Omental fat pad (tissue), 4 donors: Measurements from ENCODE around the gene CHAF1A. TPM values are rescaled to one million over a fixed set of nuclear protein-coding genes. Genes with fewer than 3 reads are reported as not detected.

Experiments
- ATAC-seq: fragments of 150-250 bp; one replicate; pipeline ENCODE4 v1.9.1; 2016; ENCODE audit warnings: mild to moderate bottlenecking, moderate library complexity; ENCODE audit not compliant: low FRiP score
- DNase-seq: peaks from one replicate; pipeline ENCODE4 v3.0.0-alpha.2; 2019; ENCODE audit warnings: low spot score
- total RNA-seq, 4 donors: library from RNA; depleted of rRNA; stranded (reverse); fragments of >200 nt; gene quantifications; one replicate each; pipeline ENCODE4 v1.1.0, GENCODE V29; 2016
- TF ChIP-seq, protein P1 (sequence below), 3 donors: fragments of 450-650 bp; IDR thresholded peaks; one replicate each; pipeline ENCODE4 v1.5.1; 2016 to 2017; ENCODE audit warnings: antibody characterized with exemption in 3 of 3, mild to moderate bottlenecking in 3 of 3, moderate library complexity in 2 of 3

Gene CHAF1A
- total RNA-seq, 4 donors from 2014 or later = 3.9 to 6.5 (median 4.1) TPM

DNA sequence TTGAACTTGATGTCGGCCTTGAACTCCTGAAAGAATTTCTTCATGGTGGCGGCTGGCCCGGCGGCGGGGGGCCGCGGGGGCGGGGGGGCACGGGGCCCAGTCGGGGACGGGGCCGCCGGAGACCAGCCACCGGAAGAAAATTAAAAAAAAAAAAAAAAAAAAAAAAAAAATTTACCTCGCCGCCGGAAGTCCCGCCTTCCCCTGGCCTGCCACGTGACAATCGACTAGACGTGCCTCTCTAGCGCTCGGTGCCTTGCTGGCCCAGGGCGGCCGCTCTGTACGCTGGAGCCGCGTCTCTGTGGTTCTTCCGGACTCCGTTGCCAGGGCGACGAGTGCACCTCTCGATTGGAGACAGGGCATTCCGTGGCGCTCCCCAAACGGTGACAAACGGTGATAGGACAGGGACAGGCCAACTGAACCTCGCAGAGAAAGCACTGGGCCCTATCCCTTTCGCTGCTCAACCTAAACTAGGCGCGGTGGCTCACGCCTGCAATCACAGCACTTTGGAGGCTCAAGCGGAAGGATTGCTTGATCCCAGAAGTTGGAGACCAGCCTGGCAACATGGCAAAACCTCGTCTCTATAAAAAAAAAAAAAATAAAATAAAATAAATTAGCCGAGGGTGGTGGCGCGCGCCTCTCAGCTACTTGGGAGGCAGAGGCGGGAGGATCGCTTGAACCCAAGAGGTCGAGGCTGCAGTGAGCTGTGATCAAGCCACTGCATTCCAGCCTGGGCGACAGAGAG is 55.4 kb downstream of the CHAF1A start, which contains the start of gene UBXN6:
UBXN6 (minus strand) TSS at position 141 of the 742 bp plus-strand sequence; CDS start at position 44, 97 bp downstream.
- TF ChIP-seq, protein P1, sequence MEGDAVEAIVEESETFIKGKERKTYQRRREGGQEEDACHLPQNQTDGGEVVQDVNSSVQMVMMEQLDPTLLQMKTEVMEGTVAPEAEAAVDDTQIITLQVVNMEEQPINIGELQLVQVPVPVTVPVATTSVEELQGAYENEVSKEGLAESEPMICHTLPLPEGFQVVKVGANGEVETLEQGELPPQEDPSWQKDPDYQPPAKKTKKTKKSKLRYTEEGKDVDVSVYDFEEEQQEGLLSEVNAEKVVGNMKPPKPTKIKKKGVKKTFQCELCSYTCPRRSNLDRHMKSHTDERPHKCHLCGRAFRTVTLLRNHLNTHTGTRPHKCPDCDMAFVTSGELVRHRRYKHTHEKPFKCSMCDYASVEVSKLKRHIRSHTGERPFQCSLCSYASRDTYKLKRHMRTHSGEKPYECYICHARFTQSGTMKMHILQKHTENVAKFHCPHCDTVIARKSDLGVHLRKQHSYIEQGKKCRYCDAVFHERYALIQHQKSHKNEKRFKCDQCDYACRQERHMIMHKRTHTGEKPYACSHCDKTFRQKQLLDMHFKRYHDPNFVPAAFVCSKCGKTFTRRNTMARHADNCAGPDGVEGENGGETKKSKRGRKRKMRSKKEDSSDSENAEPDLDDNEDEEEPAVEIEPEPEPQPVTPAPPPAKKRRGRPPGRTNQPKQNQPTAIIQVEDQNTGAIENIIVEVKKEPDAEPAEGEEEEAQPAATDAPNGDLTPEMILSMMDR (IDR thresholded peaks at IDR 0.05) = no peak
- ATAC-seq (peak; percentile 77), DNase-seq (peak; percentile 92)

DNA sequence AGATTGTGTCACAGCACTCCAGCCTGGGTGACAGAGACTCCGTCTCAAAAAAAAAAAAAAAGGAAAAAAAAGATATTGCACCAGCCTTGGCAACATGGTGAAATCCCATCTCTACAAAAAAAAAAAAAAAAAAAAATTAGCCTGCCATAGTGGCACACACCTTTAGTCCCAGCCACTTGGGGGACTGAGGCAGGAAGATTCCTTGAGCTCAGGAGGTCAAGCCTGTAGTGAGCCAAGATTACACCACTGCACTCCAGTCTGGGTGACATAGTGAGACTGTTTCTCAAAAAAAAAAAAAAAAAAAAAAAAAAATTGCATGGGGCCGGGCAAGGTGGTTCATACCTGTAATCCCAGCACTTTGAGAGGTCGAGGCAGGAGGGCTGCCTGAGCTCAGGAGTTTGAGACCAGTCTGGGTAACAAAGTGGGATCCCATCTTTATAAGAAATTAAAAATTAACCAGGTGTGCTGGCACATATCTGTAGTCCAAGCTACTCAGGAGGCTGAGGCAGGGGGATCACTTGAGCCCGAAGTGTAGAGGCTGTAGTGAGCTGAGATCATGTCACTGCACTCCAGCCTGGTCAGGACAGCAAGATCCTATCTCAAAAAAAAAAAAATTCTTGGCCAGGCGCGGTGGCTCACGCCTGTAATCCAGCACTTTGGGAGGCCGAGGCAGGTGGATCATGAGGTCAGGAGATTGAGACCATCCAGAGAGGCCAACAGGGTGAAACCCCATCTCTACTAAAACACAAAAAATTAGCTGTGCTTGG is 62.6 kb downstream of the CHAF1A start:
- ATAC-seq (no peak), DNase-seq (no peak)
- TF ChIP-seq, protein P1 (IDR thresholded peaks at IDR 0.05) = no peak

DNA sequence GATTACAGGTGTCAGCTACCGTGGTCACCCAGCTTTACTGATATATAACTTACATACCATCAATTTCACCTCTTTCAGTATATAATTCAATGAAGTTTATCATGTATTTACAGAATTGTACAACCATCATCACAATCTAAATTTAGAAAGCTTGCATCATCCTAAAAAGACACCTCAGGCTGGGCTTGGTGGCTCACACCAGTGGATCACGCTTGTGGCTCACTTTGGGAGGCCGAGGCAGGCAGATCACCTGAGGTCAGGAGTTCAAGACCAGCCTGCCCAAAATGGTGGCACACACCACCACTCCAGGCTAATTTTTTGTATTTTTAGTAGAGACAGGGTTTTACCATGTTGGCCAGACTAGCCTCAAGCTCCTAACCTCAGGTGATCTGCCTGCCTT is 65.4 kb downstream of the CHAF1A start:
- TF ChIP-seq, protein P1 (IDR thresholded peaks at IDR 0.05) = no peak
- DNase-seq (no peak), ATAC-seq (no peak)

- TF ChIP-seq, protein P1 (IDR thresholded peaks at IDR 0.05) = no peak
- peak; percentile 98 for ATAC-seq
- DNase-seq = peak; percentile 89
These were observed 69.1 kb downstream of the CHAF1A start for GRCh38 chr19:4471403-4472173.

GRCh38 chr19:4472174-4472974 is 69.9 kb downstream of the CHAF1A start, which contains the start of gene HDGFL2:
Gene HDGFL2 (plus strand): TSS chr19:4472297. CDS start chr19:4472351, 54 bp downstream.
- ATAC-seq = no peak
- TF ChIP-seq, protein P1 (IDR thresholded peaks at IDR 0.05) = no peak
- DNase-seq = no peak
